Epidermal melanocyte (primary cell): Measurements from ENCODE around the gene BPIFB3.
"Not testable (repeated sequence)": the region's sequence is repeated elsewhere in the genome, so short reads cannot be mapped to it uniquely, and the experiment has no call there.

Source experiments
- DNase-seq: peaks from one replicate; pipeline ENCODE4 v3.0.0; 2011; ENCODE audit warnings: low spot score; ENCODE audit not compliant: insufficient read length

The BPIFB3 gene

GRCh38 chr20:33113387-33113908 lies 59.7 kb downstream of the BPIFB3 start:
- DNase-seq, result no peak

GRCh38 chr20:33115501-33115900 lies 61.8 kb downstream of the BPIFB3 start:
- DNase-seq, result not testable (repeated sequence)

- no peak for DNase-seq
These were observed 66.3 kb downstream of the BPIFB3 start for GRCh38 chr20:33119725-33120720.

- no peak for DNase-seq
These were observed 67.2 kb downstream of the BPIFB3 start for GRCh38 chr20:33120934-33121333.

- DNase-seq, result not testable (repeated sequence)
These were observed 68.6 kb downstream of the BPIFB3 start for GRCh38 chr20:33122297-33122696.
